Esophagus (tissue), 2 donors: ENCODE results near the gene MAN1C1. TPM values are rescaled to one million over a fixed set of nuclear protein-coding genes. Genes with fewer than 3 reads are reported as not detected.

Experiments
- H3K27ac ChIP-seq, 2 donors: one replicate each; pipeline ENCODE4 v1.5.1; 2013; ENCODE audit warnings: low read depth in 2 of 2, mild to moderate bottlenecking in 2 of 2, inconsistent platforms in 1 of 2, low read length in 1 of 2, moderate library complexity in 1 of 2
- H3K27me3 ChIP-seq, 2 donors: one replicate each; pipeline ENCODE4 v1.6.1; 2013; ENCODE audit warnings: low read length in 2 of 2, control low read depth in 1 of 2, mild to moderate bottlenecking in 1 of 2; ENCODE audit not compliant: insufficient read depth in 2 of 2, control insufficient read depth in 1 of 2
- H3K36me3 ChIP-seq, 2 donors: one replicate each; pipeline ENCODE4 v1.6.1; 2013; ENCODE audit warnings: low read length in 1 of 2; ENCODE audit not compliant: control insufficient read depth in 2 of 2, insufficient read depth in 2 of 2
- H3K4me1 ChIP-seq, 2 donors: one replicate each; pipeline ENCODE4 v1.6.1; 2013; ENCODE audit warnings: low read length in 1 of 2; ENCODE audit not compliant: control insufficient read depth in 2 of 2, insufficient read depth in 2 of 2
- H3K4me3 ChIP-seq, 2 donors: one replicate each; pipeline ENCODE4 v1.5.1; 2013; ENCODE audit warnings: low read length in 2 of 2, mild to moderate bottlenecking in 2 of 2, low read depth in 1 of 2, moderate library complexity in 1 of 2
- H3K9me3 ChIP-seq, 2 donors: one replicate each; pipeline ENCODE4 v1.6.1; 2013; ENCODE audit warnings: mild to moderate bottlenecking in 2 of 2, low read depth in 1 of 2, low read length in 1 of 2, moderate library complexity in 1 of 2; ENCODE audit not compliant: control insufficient read depth in 2 of 2, insufficient read depth in 1 of 2
- WGBS, 2 donors: extraction: QIAGEN DNeasy Blood & Tissue Kit; methylation state at CpG; one replicate each; pipeline ENCODE4 v1.1.7; 2013; 5-methylcytosine and 5-hydroxymethylcytosine counted together
- polyA plus RNA-seq, 2 donors: library from polyadenylated mRNA; stranded (reverse); fragments of 200-250 nt; gene quantifications; one replicate each; pipeline ENCODE4 v1.2.3, GENCODE V29; 2013
- donor health status: healthy with polysubstance abuse.
- donor health status: Bipolar disorder and iron deficiency.

MAN1C1 gene
- polyA plus RNA-seq, 2 donors: 2.4 to 3.7 TPM

DNA sequence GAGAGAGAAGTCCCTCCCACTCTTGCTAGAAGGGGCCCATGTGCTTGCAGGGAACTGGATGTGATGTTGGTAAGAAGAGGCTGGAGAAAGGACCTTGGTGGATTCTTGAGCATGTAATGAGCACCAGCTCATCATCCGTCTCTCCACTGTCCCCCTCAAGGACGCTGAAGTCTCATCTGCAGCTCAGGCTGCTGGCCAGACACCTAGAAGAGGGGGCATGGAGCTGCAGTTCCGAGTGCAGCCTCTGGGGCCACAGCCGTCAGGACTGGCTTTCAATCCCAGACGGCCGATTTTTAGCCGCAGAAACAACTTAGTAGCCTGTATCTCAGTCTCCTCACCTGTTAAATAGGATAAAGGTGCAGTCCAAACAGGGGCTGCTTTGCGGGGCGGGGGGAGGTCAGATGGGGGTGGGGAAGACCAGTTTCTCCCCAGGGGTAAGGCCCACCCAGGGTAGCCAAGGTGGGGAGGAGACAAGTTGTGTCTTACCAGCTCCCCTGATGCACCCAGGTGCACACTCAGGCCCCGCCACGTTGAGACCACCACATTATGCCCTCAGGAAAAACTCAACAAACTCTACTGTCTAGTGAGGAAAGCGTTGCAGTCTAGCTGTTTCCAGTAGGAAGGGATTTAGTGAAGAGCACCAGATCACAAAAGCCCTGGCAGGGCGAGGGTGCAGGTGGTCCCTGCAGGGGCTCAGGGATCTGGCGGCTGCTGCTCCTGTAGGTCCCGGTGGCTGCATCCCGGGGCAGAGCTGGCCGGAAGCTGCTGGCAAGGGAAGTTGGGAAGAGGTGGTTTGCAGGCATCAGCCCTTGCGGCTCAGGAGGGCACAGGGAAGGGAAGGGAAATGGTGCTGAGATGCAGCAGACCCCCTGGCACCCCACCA, 43.6 kb upstream of the MAN1C1 start:
- WGBS, 2 donors: 27 to 30% methylated on average over 18 of the region's 18 CpGs
- H3K4me1 ChIP-seq: peaks cover 5 to 22% of the 10 kb centered on the region in 2 donors
- H3K9me3 ChIP-seq: no peaks in the 10 kb centered on the region
- H3K4me3 ChIP-seq: no peak overlapping the region
- peaks cover 0 to 3% of the 10 kb centered on the region in 2 donors for H3K36me3 ChIP-seq
- H3K27me3 ChIP-seq: no peaks in the 10 kb centered on the region
- H3K27ac ChIP-seq: no peak overlapping the region

DNA sequence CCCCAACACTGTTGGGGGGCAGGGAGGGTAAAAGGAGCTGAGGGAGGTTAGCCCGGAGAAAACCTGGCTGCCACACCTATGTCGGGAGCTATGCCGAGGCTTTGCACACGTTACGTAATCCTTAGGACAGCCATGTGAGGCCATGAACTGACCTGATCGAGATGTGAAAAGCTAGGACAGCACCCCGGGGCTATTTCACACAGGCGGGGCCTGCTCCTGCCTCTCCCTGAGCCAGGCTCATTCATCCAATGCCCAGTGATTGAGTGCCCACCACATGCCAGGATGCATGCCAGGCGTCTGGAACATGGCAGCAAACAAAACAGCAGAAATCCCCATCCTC, 43.0 kb upstream of the MAN1C1 start:
- Histone ChIP-seq H3K27me3 (no peaks in the 10 kb centered on the region), H3K27ac (no peak overlapping the region), H3K4me1 (peaks cover 5 to 19% of the 10 kb centered on the region in 2 donors), H3K36me3 (peaks cover 0 to 3% of the 10 kb centered on the region in 2 donors), H3K9me3 (no peaks in the 10 kb centered on the region), H3K4me3 (no peak overlapping the region)
- WGBS, 2 donors: 43 to 44% methylated on average over 9 of the region's 9 CpGs

DNA sequence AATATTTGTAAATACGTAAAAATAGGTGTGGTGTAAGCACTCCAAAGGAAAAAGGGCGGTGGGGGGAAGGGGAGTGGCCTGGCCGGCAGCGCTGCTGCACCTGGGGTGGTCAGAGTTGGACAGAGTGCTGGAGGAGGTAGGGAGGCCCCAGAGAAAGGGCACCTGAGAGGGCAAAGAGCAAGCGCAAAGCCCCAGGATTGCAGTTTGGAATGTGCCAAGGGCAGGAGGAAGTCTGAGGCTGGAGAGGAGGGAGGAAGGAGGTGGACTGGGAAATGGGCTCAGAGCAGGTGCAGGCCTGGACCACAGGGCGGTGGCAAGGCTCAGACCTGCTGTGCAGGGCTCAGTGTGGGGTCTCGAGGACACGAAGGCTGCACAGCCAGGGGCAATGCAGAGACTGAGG, 42.6 kb upstream of the MAN1C1 start:
- H3K27ac ChIP-seq: no peak overlapping the region
- WGBS, 2 donors: 69 to 72% methylated on average over 8 of the region's 8 CpGs
- H3K9me3 ChIP-seq: no peaks in the 10 kb centered on the region
- H3K4me3 ChIP-seq: no peak overlapping the region
- no peaks in the 10 kb centered on the region for H3K27me3 ChIP-seq
- H3K4me1 ChIP-seq: peaks cover 5 to 15% of the 10 kb centered on the region in 2 donors
- peaks cover 0 to 3% of the 10 kb centered on the region in 2 donors for H3K36me3 ChIP-seq

DNA sequence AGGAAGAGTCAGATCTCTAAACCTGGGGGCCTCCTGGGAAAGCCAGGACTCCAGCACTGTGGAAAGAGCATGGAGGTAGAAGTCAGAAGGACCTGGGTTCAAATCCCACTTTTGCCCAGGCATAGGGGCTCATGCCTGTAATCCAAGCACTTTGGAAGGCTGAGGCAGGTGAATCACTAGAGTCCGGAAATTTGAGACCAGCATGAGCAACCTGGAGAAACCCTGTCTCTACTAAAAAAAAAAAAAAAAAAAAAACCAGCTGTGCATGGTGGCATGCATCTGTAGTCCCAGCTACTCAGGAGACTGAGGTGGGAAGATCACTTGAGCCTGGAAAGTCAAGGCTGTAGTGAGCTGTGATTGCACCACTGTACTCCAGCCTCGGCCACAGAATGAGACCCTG, 41.4 kb upstream of the MAN1C1 start:
- Histone ChIP-seq H3K36me3 (no peaks in the 10 kb centered on the region), H3K4me1 (peaks cover 5 to 7% of the 10 kb centered on the region in 2 donors), H3K4me3 (no peak overlapping the region), H3K27ac (no peak overlapping the region), H3K9me3 (no peaks in the 10 kb centered on the region), H3K27me3 (no peaks in the 10 kb centered on the region)
- WGBS, 2 donors: 88 to 89% methylated on average over 2 of the region's 2 CpGs

DNA sequence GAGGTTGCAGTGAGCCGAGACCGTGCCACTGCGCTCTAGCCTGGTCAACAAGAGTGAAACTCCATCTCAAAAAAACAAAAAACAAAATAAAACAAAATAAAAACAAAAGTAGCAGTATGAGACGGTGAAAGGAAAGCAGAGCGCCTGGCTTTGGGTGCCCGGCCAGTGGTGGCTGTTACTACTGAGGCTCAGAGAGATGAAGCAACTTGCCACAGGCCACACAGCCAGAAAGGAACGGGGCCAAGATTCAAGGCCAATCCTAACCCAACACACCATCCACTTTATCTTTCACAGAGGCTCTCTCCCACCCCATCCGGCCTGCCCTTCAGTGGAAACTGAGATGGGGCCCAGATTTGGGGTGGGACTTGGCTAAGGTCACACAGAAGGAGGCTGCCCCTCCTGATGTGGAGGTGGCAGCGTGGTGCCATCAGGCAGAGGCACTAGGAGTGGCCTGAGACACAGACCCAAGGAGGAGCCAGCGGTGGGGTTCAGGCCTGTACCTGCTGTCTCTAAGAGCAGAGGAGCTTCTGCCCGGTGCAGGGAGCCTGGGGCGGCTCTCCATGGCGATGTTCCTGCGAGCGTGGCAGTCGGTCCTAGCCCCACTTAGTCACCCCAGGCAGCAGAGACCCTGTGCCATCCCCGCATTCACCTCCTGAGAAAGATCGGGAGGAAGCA, 40.0 kb upstream of the MAN1C1 start:
- Histone ChIP-seq H3K27ac (no peak overlapping the region), H3K9me3 (no peaks in the 10 kb centered on the region), H3K27me3 (no peaks in the 10 kb centered on the region), H3K36me3 (no peaks in the 10 kb centered on the region), H3K4me1 (peaks cover 5 to 7% of the 10 kb centered on the region in 2 donors), H3K4me3 (no peak overlapping the region)
- 89 to 92% methylated on average over 18 of the region's 18 CpGs for whole genome bisulfite sequencing, 2 donors

DNA sequence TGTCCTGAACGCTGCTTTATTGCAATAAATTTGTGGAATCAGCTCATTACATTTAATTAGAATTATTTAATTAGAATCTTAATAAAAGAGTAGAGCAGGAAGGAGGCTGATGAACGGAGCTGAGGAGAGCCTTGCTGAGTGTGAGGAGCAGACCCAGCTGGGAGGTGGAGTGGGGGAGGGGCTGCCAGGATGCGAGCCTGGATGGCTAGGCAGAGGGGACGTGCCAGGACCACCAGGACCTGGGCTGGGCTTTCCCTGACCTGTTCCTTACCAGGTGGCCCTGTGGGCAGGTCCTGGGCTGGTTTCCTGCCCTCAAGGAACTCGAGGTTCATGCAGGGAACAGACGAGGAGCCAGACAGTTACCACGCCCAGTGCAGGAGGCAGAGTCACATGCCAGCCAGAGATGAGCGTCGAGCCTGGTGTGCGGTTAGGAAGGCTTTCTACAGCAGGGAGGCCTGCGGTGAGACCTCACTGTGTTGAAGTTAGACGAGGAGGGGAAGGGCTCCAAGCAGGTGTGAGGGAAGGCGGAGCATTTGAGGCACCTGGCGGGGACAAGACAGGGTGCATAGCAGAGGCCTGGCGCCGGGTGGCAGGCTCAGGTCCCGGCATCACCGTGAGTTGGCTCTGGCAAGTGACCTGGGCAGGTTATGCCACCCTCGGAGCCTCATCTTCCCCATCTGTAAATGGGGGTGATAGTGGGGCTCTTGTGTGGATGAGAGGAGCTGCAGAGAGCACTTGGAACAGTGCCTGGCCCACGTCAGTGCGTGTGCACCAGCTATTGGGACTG, 39.3 kb upstream of the MAN1C1 start:
- Histone ChIP-seq H3K4me1 (peaks cover 5 to 7% of the 10 kb centered on the region in 2 donors), H3K27me3 (no peaks in the 10 kb centered on the region), H3K36me3 (no peaks in the 10 kb centered on the region), H3K9me3 (no peaks in the 10 kb centered on the region), H3K27ac (no peak overlapping the region), H3K4me3 (no peak overlapping the region)
- WGBS, 2 donors: 76 to 77% methylated on average over 21 of the region's 21 CpGs

DNA sequence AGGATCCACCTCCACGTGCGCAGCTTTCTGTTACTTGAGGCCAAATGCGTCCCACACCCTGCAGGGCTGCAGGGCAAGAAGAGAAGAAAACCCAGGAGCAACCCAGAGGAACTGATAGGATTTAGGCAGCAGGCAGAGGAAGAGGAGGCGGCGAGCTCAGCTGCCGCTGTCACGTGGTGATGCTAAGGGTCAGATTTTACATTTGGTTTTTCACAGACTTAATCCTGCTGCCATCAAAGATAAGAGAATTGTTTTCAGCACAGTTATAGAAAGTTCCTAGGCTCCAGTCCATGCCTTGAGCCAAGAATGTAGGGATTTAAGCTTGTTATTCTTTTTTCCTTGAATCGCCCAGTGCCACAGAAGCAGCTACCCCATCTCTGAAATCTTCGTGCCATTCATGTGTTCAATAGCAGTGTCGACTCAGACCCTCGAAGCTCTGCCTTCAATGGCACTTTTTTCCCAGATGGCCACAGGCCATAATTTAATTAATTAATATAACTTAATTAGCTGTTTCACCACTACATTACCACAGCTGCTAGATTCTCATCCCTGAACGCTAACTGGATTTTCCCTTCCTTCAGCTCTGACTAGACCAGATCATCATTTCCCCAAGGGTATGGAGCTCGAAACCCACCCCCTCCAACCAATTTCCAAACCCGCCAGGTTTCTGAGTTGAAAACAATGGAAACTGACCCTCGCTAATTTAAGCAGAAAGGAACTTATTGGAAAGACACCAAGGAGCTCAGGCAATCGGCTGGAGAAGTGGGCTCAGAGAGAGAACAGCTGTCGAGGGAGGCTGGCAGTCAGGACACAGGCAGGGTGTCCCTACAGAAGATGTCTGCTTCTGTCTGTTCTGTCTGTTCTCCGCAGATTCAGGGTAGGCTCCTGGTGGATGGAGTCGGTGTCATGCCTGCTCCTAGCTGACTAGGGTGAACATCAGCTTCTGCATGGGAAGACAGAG, 37.0 kb upstream of the MAN1C1 start:
- Histone ChIP-seq H3K4me3 (no peak overlapping the region), H3K27ac (no peak overlapping the region), H3K27me3 (no peaks in the 10 kb centered on the region), H3K36me3 (no peaks in the 10 kb centered on the region), H3K9me3 (no peaks in the 10 kb centered on the region), H3K4me1 (peaks cover 0 to 2% of the 10 kb centered on the region in 2 donors)
- 76 to 82% methylated on average over 19 of the region's 19 CpGs for WGBS, 2 donors

DNA sequence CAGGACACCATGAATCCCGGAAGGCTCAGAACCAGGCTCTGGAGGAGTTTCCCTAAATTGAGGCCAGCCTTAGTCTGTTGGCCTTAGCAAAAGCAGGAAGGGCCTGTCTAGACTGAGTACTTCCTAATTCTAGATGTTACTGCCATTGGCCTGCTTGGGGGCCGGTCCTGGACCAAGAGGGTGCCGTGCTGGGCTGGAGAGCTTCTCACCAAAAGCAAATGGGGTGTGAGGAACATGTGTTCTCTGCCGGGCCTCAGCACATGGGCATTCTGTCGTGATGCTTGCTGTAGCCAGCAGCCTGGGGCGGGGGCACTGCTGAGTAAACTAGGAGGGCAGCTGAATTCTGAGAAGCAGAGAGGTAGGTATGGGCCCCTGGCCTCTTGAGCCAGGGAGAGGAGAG, 35.7 kb upstream of the MAN1C1 start:
- WGBS, 2 donors: 83 to 86% methylated on average over 6 of the region's 6 CpGs
- Histone ChIP-seq H3K9me3 (no peaks in the 10 kb centered on the region), H3K4me3 (no peak overlapping the region), H3K27me3 (no peaks in the 10 kb centered on the region), H3K4me1 (peaks cover 0 to 2% of the 10 kb centered on the region in 2 donors), H3K27ac (no peak overlapping the region), H3K36me3 (no peaks in the 10 kb centered on the region)

DNA sequence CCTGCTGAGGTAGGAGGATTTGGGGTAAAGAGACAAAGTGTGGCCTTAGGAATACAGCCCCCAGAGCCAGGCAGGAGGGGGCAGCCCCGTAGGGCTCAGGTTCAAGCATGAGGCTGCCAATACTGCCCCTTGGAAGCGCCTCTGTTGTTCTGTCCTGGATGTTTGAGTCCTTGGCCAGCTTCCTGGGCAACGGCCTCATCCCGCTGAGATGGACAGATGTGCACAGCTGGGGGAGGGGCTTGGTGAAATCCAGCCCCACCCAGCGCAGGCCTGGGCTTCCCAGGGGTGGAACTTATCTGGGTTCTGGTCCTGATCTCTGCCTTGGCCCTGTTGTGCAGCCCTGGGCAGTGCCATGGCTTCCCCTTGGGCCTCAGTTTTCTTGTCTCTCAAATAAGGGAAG, 34.8 kb upstream of the MAN1C1 start:
- Histone ChIP-seq H3K36me3 (no peaks in the 10 kb centered on the region), H3K4me1 (peaks cover 0 to 2% of the 10 kb centered on the region in 2 donors), H3K27ac (no peak overlapping the region), H3K4me3 (no peak overlapping the region), H3K9me3 (no peaks in the 10 kb centered on the region), H3K27me3 (no peaks in the 10 kb centered on the region)
- 74 to 75% methylated on average over 5 of the region's 5 CpGs for WGBS, 2 donors
